Aorta (tissue), 5 donors: Measurements from ENCODE around the gene SRMS. TPM values are rescaled to one million over a fixed set of nuclear protein-coding genes. Genes with fewer than 3 reads are reported as not detected.
"Not testable (repeated sequence)": the region's sequence is repeated elsewhere in the genome, so short reads cannot be mapped to it uniquely, and the experiment has no call there.

ENCODE experiments used
- ATAC-seq: fragments of 200-7000 bp; cut with Tn5 transposase; one replicate; pipeline ENCODE4 v1.9.1; 2022; ENCODE audit warnings: moderate library complexity; ENCODE audit not compliant: low FRiP score
- DNase-seq, 2 donors: peaks; one replicate each; pipeline ENCODE4 v3.0.0-alpha.2; 2020
- H3K27ac ChIP-seq, 2 donors: one replicate each; pipeline ENCODE4 v1.5.1; 2013; ENCODE audit warnings: low read length in 2 of 2, mild to moderate bottlenecking in 2 of 2, moderate library complexity in 2 of 2, control low read depth in 1 of 2, inconsistent platforms in 1 of 2, low read depth in 1 of 2
- H3K27me3 ChIP-seq, 2 donors: one replicate each; pipeline ENCODE4 v1.6.1; 2013; ENCODE audit warnings: control low read depth in 1 of 2, low read length in 1 of 2, mild to moderate bottlenecking in 1 of 2, moderate library complexity in 1 of 2; ENCODE audit not compliant: insufficient read depth in 2 of 2, control insufficient read depth in 1 of 2
- H3K36me3 ChIP-seq, 2 donors: one replicate each; pipeline ENCODE4 v1.6.1; 2013; ENCODE audit warnings: control low read depth in 1 of 2, low read length in 1 of 2, mild to moderate bottlenecking in 1 of 2; ENCODE audit not compliant: insufficient read depth in 2 of 2, control insufficient read depth in 1 of 2
- H3K4me1 ChIP-seq, 2 donors: one replicate each; pipeline ENCODE4 v1.6.1; 2013; ENCODE audit warnings: low read length in 2 of 2, control low read depth in 1 of 2, mild to moderate bottlenecking in 1 of 2, moderate library complexity in 1 of 2; ENCODE audit not compliant: insufficient read depth in 2 of 2, control insufficient read depth in 1 of 2
- H3K4me3 ChIP-seq, 2 donors: one replicate each; pipeline ENCODE4 v1.5.1; 2013; ENCODE audit warnings: low read length in 2 of 2, control low read depth in 1 of 2, mild to moderate bottlenecking in 1 of 2
- H3K9me3 ChIP-seq: one replicate; pipeline ENCODE4 v1.6.1; 2013; ENCODE audit warnings: mild to moderate bottlenecking, low read length; ENCODE audit not compliant: control insufficient read depth
- WGBS, 2 donors: extraction: QIAGEN DNeasy Blood & Tissue Kit; methylation state at CpG; one replicate each; pipeline ENCODE4 v1.1.7; 2013; 5-methylcytosine and 5-hydroxymethylcytosine counted together
- intact Hi-C, 2 donors: fragments of 100-400 bp; cut with DNase I; formaldehyde crosslinking; loops; one replicate each; pipeline versions ENCODE4 v1.14.2 to v1.15.0; 2022
- polyA plus RNA-seq, 2 donors: library from polyadenylated mRNA; stranded (reverse); fragments of 200-250 nt; gene quantifications; one replicate each; pipeline ENCODE4 v1.2.3, GENCODE V29; 2013
- total RNA-seq, 2 donors: library from RNA; stranded (reverse); fragmentation: NEBNext Ultra II Directional; extraction: Animal tissue kit (Norgen Biotek cat#: 25700); gene quantifications; one replicate each; pipeline ENCODE4 v1.2.1, GENCODE V29; 2021
- donor health status: healthy with polysubstance abuse.
- donor health status: Bipolar disorder and iron deficiency.
- donor health status: DM: no; HTN: no; CAD: no.
- donor health status: DM: no; HTN: no; CAD: no.
- donor health status: DM: yes; HTN: yes; CAD: no.

SRMS gene
- total and polyA plus RNA-seq, 4 donors, result not detected

- WGBS, 2 donors, result 2 to 3% methylated on average over 17 to 24 of the region's 24 CpGs
- DNase-seq (no peak), ATAC-seq (peak; percentile 3)
- Histone ChIP-seq H3K27ac (no peak overlapping the region), H3K36me3 (no peaks in the 10 kb centered on the region), H3K27me3 (no peaks in the 10 kb centered on the region), H3K4me1 (no peaks in the 10 kb centered on the region), H3K9me3 (no peaks in the 10 kb centered on the region), H3K4me3 (peak overlapping the region; percentile 58 to 66)
- intact Hi-C loops, result no loop called here
These were observed 26.1 kb upstream of the SRMS start for GRCh38 chr20:63573647-63574131.

- ATAC-seq, result peak; percentile 47
These were observed 25.5 kb upstream of the SRMS start for GRCh38 chr20:63572788-63573646.

GRCh38 chr20:63572071-63572787, 24.7 kb upstream of the SRMS start:
- ATAC-seq (no peak), DNase-seq (no peak)
- no peak overlapping the region for H3K4me3 ChIP-seq
- intact Hi-C loops, result no loop called here
- no peaks in the 10 kb centered on the region for H3K4me1 ChIP-seq
- no peaks in the 10 kb centered on the region for H3K27me3 ChIP-seq
- no peaks in the 10 kb centered on the region for H3K9me3 ChIP-seq
- H3K36me3 ChIP-seq, result no peaks in the 10 kb centered on the region
- WGBS, 2 donors, result 91 to 92% methylated on average over 36 to 48 of the region's 48 CpGs
- H3K27ac ChIP-seq, result no peak overlapping the region

More at GRCh38 chr20:63572788-63573646, 25.5 kb upstream of the SRMS start:
- H3K27me3 ChIP-seq, result no peaks in the 10 kb centered on the region
- no peak for DNase-seq
- H3K36me3 ChIP-seq, result no peaks in the 10 kb centered on the region
- intact Hi-C loops, result no loop called here
- no peaks in the 10 kb centered on the region for H3K9me3 ChIP-seq
- H3K4me1 ChIP-seq, result no peaks in the 10 kb centered on the region
- peak overlapping the region; percentile 58 to 66 for H3K4me3 ChIP-seq
- 89 to 91% methylated on average over 31 to 34 of the region's 34 CpGs for WGBS, 2 donors
- H3K27ac ChIP-seq, result no peak overlapping the region

- H3K4me1 ChIP-seq, H3K27ac ChIP-seq, H3K27me3 ChIP-seq, intact Hi-C loops, ATAC-seq, H3K4me3 ChIP-seq, H3K36me3 ChIP-seq, DNase-seq, H3K9me3 ChIP-seq: not testable (repeated sequence)
- 56 to 59% methylated on average over 2 to 8 of the region's 11 CpGs for WGBS, 2 donors
These were observed 23.5 kb upstream of the SRMS start for GRCh38 chr20:63571087-63571478.

GRCh38 chr20:63570281-63571086, 22.9 kb upstream of the SRMS start:
- Histone ChIP-seq H3K27ac (no peak overlapping the region), H3K4me3 (no peak overlapping the region), H3K27me3 (no peaks in the 10 kb centered on the region), H3K9me3 (no peaks in the 10 kb centered on the region), H3K36me3 (no peaks in the 10 kb centered on the region), H3K4me1 (no peaks in the 10 kb centered on the region)
- DNase-seq, result no peak
- no peak for ATAC-seq
- intact Hi-C loops, result no loop called here
- 89 to 91% methylated on average over 28 of the region's 28 CpGs for WGBS, 2 donors

- no peak for DNase-seq
- H3K4me3 ChIP-seq, result no peak overlapping the region
- H3K9me3 ChIP-seq, result no peaks in the 10 kb centered on the region
- WGBS, 2 donors, result 89 to 90% methylated on average over 33 to 46 of the region's 46 CpGs
- no peaks in the 10 kb centered on the region for H3K4me1 ChIP-seq
- intact Hi-C loops, result no loop called here
- H3K27ac ChIP-seq, result no peak overlapping the region
- no peaks in the 10 kb centered on the region for H3K36me3 ChIP-seq
- no peak for ATAC-seq
- no peaks in the 10 kb centered on the region for H3K27me3 ChIP-seq
These were observed 21.7 kb upstream of the SRMS start for GRCh38 chr20:63568986-63569949.

GRCh38 chr20:63568170-63568981, 20.8 kb upstream of the SRMS start:
- no peak overlapping the region for H3K4me3 ChIP-seq
- H3K9me3 ChIP-seq, result no peaks in the 10 kb centered on the region
- H3K27ac ChIP-seq, result no peak overlapping the region
- no peak for DNase-seq
- ATAC-seq, result peak; percentile 10
- no peaks in the 10 kb centered on the region for H3K27me3 ChIP-seq
- intact Hi-C loops, result no loop called here
- WGBS, 2 donors, result 90 to 96% methylated on average over 43 of the region's 43 CpGs
- H3K36me3 ChIP-seq, result no peaks in the 10 kb centered on the region
- no peaks in the 10 kb centered on the region for H3K4me1 ChIP-seq
